Measurements from ENCODE around the gene ALDH1A2.

DNA sequence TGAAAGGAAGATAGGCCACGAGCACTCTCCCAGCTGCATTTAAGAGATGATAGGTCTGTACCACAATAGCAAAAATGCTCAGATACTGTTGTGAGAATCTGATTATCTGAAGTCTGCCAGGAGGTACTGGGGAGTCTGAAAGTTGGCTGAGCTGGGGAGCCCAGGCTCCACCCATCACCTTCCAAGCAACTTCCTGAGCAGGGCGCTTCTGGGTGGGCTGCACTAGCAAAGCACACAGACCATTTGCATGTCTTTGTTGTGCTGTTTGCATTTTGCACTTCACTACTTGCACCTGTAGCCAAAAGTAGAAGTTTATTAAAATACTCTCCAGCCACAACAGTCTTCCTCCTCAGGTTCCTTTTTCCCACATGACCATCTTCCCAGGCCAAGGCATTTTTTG, 133.2 kb downstream of the ALDH1A2 start:
- TF ChIP-seq, protein P1, sequence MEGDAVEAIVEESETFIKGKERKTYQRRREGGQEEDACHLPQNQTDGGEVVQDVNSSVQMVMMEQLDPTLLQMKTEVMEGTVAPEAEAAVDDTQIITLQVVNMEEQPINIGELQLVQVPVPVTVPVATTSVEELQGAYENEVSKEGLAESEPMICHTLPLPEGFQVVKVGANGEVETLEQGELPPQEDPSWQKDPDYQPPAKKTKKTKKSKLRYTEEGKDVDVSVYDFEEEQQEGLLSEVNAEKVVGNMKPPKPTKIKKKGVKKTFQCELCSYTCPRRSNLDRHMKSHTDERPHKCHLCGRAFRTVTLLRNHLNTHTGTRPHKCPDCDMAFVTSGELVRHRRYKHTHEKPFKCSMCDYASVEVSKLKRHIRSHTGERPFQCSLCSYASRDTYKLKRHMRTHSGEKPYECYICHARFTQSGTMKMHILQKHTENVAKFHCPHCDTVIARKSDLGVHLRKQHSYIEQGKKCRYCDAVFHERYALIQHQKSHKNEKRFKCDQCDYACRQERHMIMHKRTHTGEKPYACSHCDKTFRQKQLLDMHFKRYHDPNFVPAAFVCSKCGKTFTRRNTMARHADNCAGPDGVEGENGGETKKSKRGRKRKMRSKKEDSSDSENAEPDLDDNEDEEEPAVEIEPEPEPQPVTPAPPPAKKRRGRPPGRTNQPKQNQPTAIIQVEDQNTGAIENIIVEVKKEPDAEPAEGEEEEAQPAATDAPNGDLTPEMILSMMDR (IDR thresholded peaks at IDR 0.05) = no peak
- TF ChIP-seq POLR2A (IDR thresholded peaks at IDR 0.05) (no peak), POLR2AphosphoS5 (IDR thresholded peaks at IDR 0.05; ENCODE audit: insufficient read depth in 1 of 2, low read depth in 1 of 2) (no peak)
